Measurements from ENCODE around the gene BTBD7.

- TF ChIP-seq TCF7L2 (IDR thresholded peaks at IDR 0.05; ENCODE audit: low read depth, low read length) (no peak), CTCF (IDR thresholded peaks at IDR 0.05) (no peak), POLR2AphosphoS5 (IDR thresholded peaks at IDR 0.05; ENCODE audit: low read depth, low read length) (no peak)
Observed at GRCh38 chr14:93331002-93331727, 1.7 kb downstream of the BTBD7 start.

Data from Panc1 (cell line).